Trophoblast cell (in vitro differentiated cells and primary cell): ENCODE data around the gene ITPK1.

ENCODE experiments used
- DNase-seq, 2 donors: peaks; one replicate each; pipeline ENCODE4 v3.0.0-alpha.2; 2016
- H2AFZ ChIP-seq: 2 replicates; pipeline ENCODE4 v1.6.1; 2013; ENCODE audit warnings: low read length, moderate library complexity, mild to moderate bottlenecking; ENCODE audit not compliant: insufficient read depth, poor library complexity
- H2AK5ac ChIP-seq: 2 replicates; pipeline ENCODE4 v1.6.1; 2013; ENCODE audit warnings: mild to moderate bottlenecking, low read length
- H2BK120ac ChIP-seq: 2 replicates; pipeline ENCODE4 v1.6.1; 2013; ENCODE audit warnings: low read length, mild to moderate bottlenecking, moderate library complexity; ENCODE audit not compliant: insufficient read depth, poor library complexity
- H2BK12ac ChIP-seq: 2 replicates; pipeline ENCODE4 v1.6.1; 2013; ENCODE audit warnings: mild to moderate bottlenecking, low read length, moderate library complexity
- H2BK5ac ChIP-seq: 2 replicates; pipeline ENCODE4 v1.6.1; 2013; ENCODE audit warnings: low read length, low read depth, moderate library complexity, mild to moderate bottlenecking; ENCODE audit not compliant: poor library complexity
- H3K14ac ChIP-seq: 2 replicates; pipeline ENCODE4 v1.6.1; 2013; ENCODE audit warnings: mild to moderate bottlenecking, low read length
- H3K18ac ChIP-seq: 2 replicates; pipeline ENCODE4 v1.6.1; 2013; ENCODE audit warnings: mild to moderate bottlenecking, low read length
- H3K23ac ChIP-seq: 2 replicates; pipeline ENCODE4 v1.6.1; 2013; ENCODE audit warnings: low read length
- H3K27ac ChIP-seq: 2 replicates; pipeline ENCODE4 v1.5.1; 2013; ENCODE audit warnings: low read depth, mild to moderate bottlenecking, inconsistent platforms, low read length, moderate library complexity
- H3K27me3 ChIP-seq: 2 replicates; pipeline ENCODE4 v1.6.1; 2013; ENCODE audit warnings: inconsistent platforms, mild to moderate bottlenecking, low read length, moderate library complexity; ENCODE audit not compliant: insufficient read depth
- H3K36me3 ChIP-seq, 2 experiments: 1 replicate in 1 of 2; 2 replicates in 1 of 2; pipeline ENCODE4 v1.6.1; 2013; ENCODE audit warnings: low read length in 2 of 2, mild to moderate bottlenecking in 2 of 2, moderate library complexity in 1 of 2; ENCODE audit not compliant: insufficient read depth in 2 of 2, control insufficient read depth in 1 of 2
- H3K4ac ChIP-seq: 2 replicates; pipeline ENCODE4 v1.6.1; 2013; ENCODE audit warnings: low read depth, mild to moderate bottlenecking, low read length, moderate library complexity
- H3K4me1 ChIP-seq, 2 experiments: 1 replicate in 1 of 2; 2 replicates in 1 of 2; pipeline ENCODE4 v1.6.1; 2013; ENCODE audit warnings: low read length in 2 of 2, mild to moderate bottlenecking in 2 of 2, moderate library complexity in 1 of 2; ENCODE audit not compliant: insufficient read depth in 2 of 2, control insufficient read depth in 1 of 2
- H3K4me2 ChIP-seq: 2 replicates; pipeline ENCODE4 v1.6.1; 2013; ENCODE audit warnings: inconsistent platforms, mild to moderate bottlenecking, low read length, moderate library complexity
- H3K4me3 ChIP-seq: 2 replicates; pipeline ENCODE4 v1.5.1; 2013; ENCODE audit warnings: mild to moderate bottlenecking, low read depth, low read length, inconsistent platforms
- H3K79me1 ChIP-seq: one replicate; pipeline ENCODE4 v1.6.1; 2013; ENCODE audit warnings: low read length
- H3K79me2 ChIP-seq: 2 replicates; pipeline ENCODE4 v1.6.1; 2013; ENCODE audit warnings: low read length, mild to moderate bottlenecking; ENCODE audit not compliant: control insufficient read depth, insufficient read depth, poor library complexity
- H3K9ac ChIP-seq: 2 replicates; pipeline ENCODE4 v1.6.1; 2013; ENCODE audit warnings: mild to moderate bottlenecking, low read length
- H3K9me3 ChIP-seq: 2 replicates; pipeline ENCODE4 v1.6.1; 2013; ENCODE audit warnings: low read depth, mild to moderate bottlenecking, control low read depth, inconsistent platforms, low read length; ENCODE audit not compliant: insufficient read depth
- H4K12ac ChIP-seq: 2 replicates; pipeline ENCODE4 v1.6.1; 2013; ENCODE audit warnings: low read depth, mild to moderate bottlenecking, low read length, moderate library complexity
- H4K8ac ChIP-seq: 2 replicates; pipeline ENCODE4 v1.6.1; 2013; ENCODE audit warnings: low read depth, mild to moderate bottlenecking, low read length, moderate library complexity
- H4K91ac ChIP-seq: one replicate; pipeline ENCODE4 v1.6.1; 2013; ENCODE audit warnings: low read depth, mild to moderate bottlenecking, low read length, moderate library complexity
- WGBS: extraction: QIAGEN DNeasy Blood & Tissue Kit; methylation state at CpG from one replicate; pipeline ENCODE4 v1.1.7; 2013; ENCODE audit warnings: missing lambda C conversion rate; ENCODE audit not compliant: insufficient read length, insufficient coverage; ENCODE audit errors: extremely low coverage; 5-methylcytosine and 5-hydroxymethylcytosine counted together

ITPK1 gene

GRCh38 chr14:93036652-93037345, 78.9 kb downstream of the ITPK1 start:
- DNase-seq = no peak
- H3K4me1 ChIP-seq = peaks cover 3 to 4% of the 10 kb centered on the region in 2 experiments
- H3K27ac ChIP-seq = no peak overlapping the region
- no peak overlapping the region for H3K4ac ChIP-seq
- no peak overlapping the region for H4K12ac ChIP-seq
- no peak overlapping the region for H4K91ac ChIP-seq
- H3K23ac ChIP-seq = no peak overlapping the region
- H3K36me3 ChIP-seq = no peaks in the 10 kb centered on the region
- H3K4me2 ChIP-seq = no peak overlapping the region
- WGBS = no CpG with 5 or more reads among the region's 12 CpGs
- H2AK5ac ChIP-seq = no peak overlapping the region
- no peak overlapping the region for H2BK120ac ChIP-seq
- H2BK12ac ChIP-seq = no peak overlapping the region
- H3K79me2 ChIP-seq = no peaks in the 10 kb centered on the region
- H4K8ac ChIP-seq = no peak overlapping the region
- no peak overlapping the region for H3K9ac ChIP-seq
- H3K79me1 ChIP-seq = no peaks in the 10 kb centered on the region
- H3K18ac ChIP-seq = no peak overlapping the region
- H3K27me3 ChIP-seq = no peaks in the 10 kb centered on the region
- H3K9me3 ChIP-seq = no peaks in the 10 kb centered on the region
- no peak overlapping the region for H3K14ac ChIP-seq
- H3K4me3 ChIP-seq = no peak overlapping the region
- no peak overlapping the region for H2BK5ac ChIP-seq
- no peak overlapping the region for H2AFZ ChIP-seq

- Histone ChIP-seq H3K79me1 (no peaks in the 10 kb centered on the region), H3K9ac (no peak overlapping the region), H3K4ac (no peak overlapping the region), H2BK120ac (no peak overlapping the region), H2AK5ac (no peak overlapping the region), H2BK12ac (no peak overlapping the region), H3K4me2 (no peak overlapping the region), H3K79me2 (no peaks in the 10 kb centered on the region), H3K14ac (no peak overlapping the region), H3K18ac (no peak overlapping the region), H2AFZ (no peak overlapping the region), H3K9me3 (no peaks in the 10 kb centered on the region), H3K36me3 (no peaks in the 10 kb centered on the region), H4K8ac (no peak overlapping the region), H4K12ac (no peak overlapping the region), H3K23ac (no peak overlapping the region), H3K27ac (no peak overlapping the region), H3K4me3 (no peak overlapping the region), H2BK5ac (no peak overlapping the region), H3K4me1 (peaks cover 3 to 4% of the 10 kb centered on the region in 2 experiments), H3K27me3 (no peaks in the 10 kb centered on the region), H4K91ac (no peak overlapping the region)
- peak in 1 of 2 donors; percentile 32 for DNase-seq
- no CpG with 5 or more reads among the region's 22 CpGs for WGBS
Observed at GRCh38 chr14:93035917-93036651, 79.6 kb downstream of the ITPK1 start.

- H2BK12ac ChIP-seq = no peak overlapping the region
- H3K9ac ChIP-seq = no peak overlapping the region
- no peaks in the 10 kb centered on the region for H3K79me2 ChIP-seq
Observed at GRCh38 chr14:93035585-93035916, 80.2 kb downstream of the ITPK1 start.

GRCh38 chr14:93034671-93034994, 81.1 kb downstream of the ITPK1 start:
- no peak overlapping the region for H3K4ac ChIP-seq
- no peaks in the 10 kb centered on the region for H3K36me3 ChIP-seq
- no peak overlapping the region for H2BK12ac ChIP-seq
- H3K4me2 ChIP-seq = no peak overlapping the region
- no peak overlapping the region for H3K14ac ChIP-seq
- no CpG with 5 or more reads among the region's 5 CpGs for WGBS
- H3K9ac ChIP-seq = no peak overlapping the region
- H2BK120ac ChIP-seq = no peak overlapping the region
- H2AK5ac ChIP-seq = no peak overlapping the region
- peaks cover 2% of the 10 kb centered on the region for H3K9me3 ChIP-seq
- no peak overlapping the region for H3K4me3 ChIP-seq
- no peaks in the 10 kb centered on the region for H3K79me1 ChIP-seq
- no peak overlapping the region for H2BK5ac ChIP-seq
- no peak overlapping the region for H2AFZ ChIP-seq
- no peak overlapping the region for H4K91ac ChIP-seq
- H3K23ac ChIP-seq = no peak overlapping the region
- H4K8ac ChIP-seq = no peak overlapping the region
- no peak overlapping the region for H3K27ac ChIP-seq
- peaks cover 3 to 4% of the 10 kb centered on the region in 2 experiments for H3K4me1 ChIP-seq
- no peaks in the 10 kb centered on the region for H3K79me2 ChIP-seq
- no peak for DNase-seq
- H3K27me3 ChIP-seq = no peaks in the 10 kb centered on the region
- H4K12ac ChIP-seq = no peak overlapping the region
- no peak overlapping the region for H3K18ac ChIP-seq

More at GRCh38 chr14:93035585-93035916, 80.2 kb downstream of the ITPK1 start:
- no peak overlapping the region for H3K14ac ChIP-seq
- no peak overlapping the region for H3K4me3 ChIP-seq
- no peak overlapping the region for H4K91ac ChIP-seq
- H3K36me3 ChIP-seq = no peaks in the 10 kb centered on the region
- H2BK120ac ChIP-seq = no peak overlapping the region
- H3K9me3 ChIP-seq = no peaks in the 10 kb centered on the region
- no peak overlapping the region for H2AFZ ChIP-seq
- no peak for DNase-seq
- H2AK5ac ChIP-seq = no peak overlapping the region
- no peak overlapping the region for H3K18ac ChIP-seq
- H3K27ac ChIP-seq = no peak overlapping the region
- H3K79me1 ChIP-seq = no peaks in the 10 kb centered on the region
- no peak overlapping the region for H4K12ac ChIP-seq
- no peak overlapping the region for H2BK5ac ChIP-seq
- H3K4ac ChIP-seq = no peak overlapping the region
- no peak overlapping the region for H3K23ac ChIP-seq
- H3K4me1 ChIP-seq = peaks cover 3 to 4% of the 10 kb centered on the region in 2 experiments
- no peak overlapping the region for H4K8ac ChIP-seq
- H3K27me3 ChIP-seq = no peaks in the 10 kb centered on the region
- no peak overlapping the region for H3K4me2 ChIP-seq
- no CpG with 5 or more reads among the region's 5 CpGs for WGBS
